ENCODE results near the gene NEAT1. TPM values are rescaled to one million over a fixed set of nuclear protein-coding genes. Genes with fewer than 3 reads are reported as not detected.

The NEAT1 gene
- total and polyA plus RNA-seq, 9 of the 15 experiments (the other 6 are each of a cell fraction or from before 2014, with no cell fraction given), result 20.1 to 389 (median 62.8) TPM

- H3K9me3 ChIP-seq (replicated peaks; ENCODE audit: control insufficient read depth, insufficient read depth, low read depth, low read length), result no peaks in the 10 kb centered on the region
- peak overlapping the region; percentile 81 for H3K4me2 ChIP-seq (ENCODE audit: insufficient read depth, low read length)
- WGBS (ENCODE audit: insufficient coverage, low coverage, missing lambda C conversion rate), result 5% methylated on average over 6 of the region's 6 CpGs
- H3K4me3 ChIP-seq, result peak overlapping the region; percentile 4
- no peaks in the 10 kb centered on the region for H3K36me3 ChIP-seq (ENCODE audit: control insufficient read depth, insufficient read depth, low read length)
- ATAC-seq (peak; percentile 46), DNase-seq (ENCODE audit: extremely low read depth in 1 of 4, low spot score in 3 of 4) (peak in 2 of 4 experiments; percentile 68 to 88), FAIRE-seq (peak; percentile 88)
- POLR2A ChIA-PET, result interaction anchor here (0.5 to 27.6 kb wide), 8 partner anchors 8 to 408 kb away, joined by 3 to 2118 read pairs (median 8); partner anchors contain the start of genes FOSL1, MALAT1 and NEAT1
- no TSS peak for BruUV-seq (replicated peaks)
- no peaks in the 10 kb centered on the region for H4K20me1 ChIP-seq (replicated peaks; ENCODE audit: control insufficient read depth, insufficient read depth, low read length)
- in situ Hi-C loops (cut with MboI) (no loop called here), intact Hi-C loops (cut with micrococcal nuclease) (no loop called here)
- CTCF ChIA-PET (ENCODE audit: low intra/inter-chr PET ratio), result interaction anchor here (1.1 kb wide), 1 partner anchor 60 kb away, joined by 4 read pairs; no protein-coding TSS in a partner anchor
- H3K9ac ChIP-seq (ENCODE audit: insufficient read depth in 1 of 2, low read depth in 2 of 2, low read length in 2 of 2), result peak overlapping the region; percentile 71 to 81
- H3K4me1 ChIP-seq (replicated peaks in 1 of 2; ENCODE audit: control insufficient read depth in 2 of 2, insufficient read depth in 2 of 2, low read length in 2 of 2), result peaks cover 76 to 80% of the 10 kb centered on the region in 2 experiments
- peak overlapping the region; percentile 86 for H2AFZ ChIP-seq (ENCODE audit: low read depth, low read length)
- H3K27me3 ChIP-seq (ENCODE audit: control insufficient read depth in 2 of 2, insufficient read depth in 2 of 2, low read length in 2 of 2), result no peaks in the 10 kb centered on the region
- peaks cover 64% of the 10 kb centered on the region for H3K79me2 ChIP-seq (ENCODE audit: control insufficient read depth, insufficient read depth, low read length)
- peak overlapping the region; percentile 84 for H3K27ac ChIP-seq (ENCODE audit: extremely low read depth, low read depth, low read length)
- peaks cover 5% of the 10 kb centered on the region for H3K9me1 ChIP-seq (ENCODE audit: control insufficient read depth, insufficient read depth, low read length)
- TF ChIP-seq IRF1 (CRISPR knock-in tag; IDR thresholded peaks at IDR 0.05; ENCODE audit: borderline replicate concordance) (no peak), PPARD (CRISPR knock-in tag; IDR thresholded peaks at IDR 0.05) (no peak), CBX1 (IDR thresholded peaks at IDR 0.05; ENCODE audit: low read depth) (no peak), PHF8 (IDR thresholded peaks at IDR 0.05; ENCODE audit: borderline replicate concordance, low read length) (peak; percentile 29; the same call in 1 of the 2 replicates), ZNF766 (CRISPR knock-in tag; conservative IDR thresholded peaks at IDR 0.05) (0 out of 2 replicates have a peak, but pooled peaks have one; percentile 45), RBM25 (IDR thresholded peaks at IDR 0.05; ENCODE audit: low read depth, low read length, severe bottlenecking) (no peak), PREB (CRISPR knock-in tag; IDR thresholded peaks at IDR 0.05) (no peak), L3MBTL2 (IDR thresholded peaks at IDR 0.05) (peak; percentile 40; the same call in 1 of the 2 replicates), HNRNPLL (IDR thresholded peaks at IDR 0.05; ENCODE audit: low read depth, low read length, poor library complexity, severe bottlenecking) (peak; percentile 92), ZNF212 (CRISPR knock-in tag; IDR thresholded peaks at IDR 0.05) (0 out of 2 replicates have a peak, but pooled peaks have one; percentile 22)
- TF ChIP-seq, protein P1, sequence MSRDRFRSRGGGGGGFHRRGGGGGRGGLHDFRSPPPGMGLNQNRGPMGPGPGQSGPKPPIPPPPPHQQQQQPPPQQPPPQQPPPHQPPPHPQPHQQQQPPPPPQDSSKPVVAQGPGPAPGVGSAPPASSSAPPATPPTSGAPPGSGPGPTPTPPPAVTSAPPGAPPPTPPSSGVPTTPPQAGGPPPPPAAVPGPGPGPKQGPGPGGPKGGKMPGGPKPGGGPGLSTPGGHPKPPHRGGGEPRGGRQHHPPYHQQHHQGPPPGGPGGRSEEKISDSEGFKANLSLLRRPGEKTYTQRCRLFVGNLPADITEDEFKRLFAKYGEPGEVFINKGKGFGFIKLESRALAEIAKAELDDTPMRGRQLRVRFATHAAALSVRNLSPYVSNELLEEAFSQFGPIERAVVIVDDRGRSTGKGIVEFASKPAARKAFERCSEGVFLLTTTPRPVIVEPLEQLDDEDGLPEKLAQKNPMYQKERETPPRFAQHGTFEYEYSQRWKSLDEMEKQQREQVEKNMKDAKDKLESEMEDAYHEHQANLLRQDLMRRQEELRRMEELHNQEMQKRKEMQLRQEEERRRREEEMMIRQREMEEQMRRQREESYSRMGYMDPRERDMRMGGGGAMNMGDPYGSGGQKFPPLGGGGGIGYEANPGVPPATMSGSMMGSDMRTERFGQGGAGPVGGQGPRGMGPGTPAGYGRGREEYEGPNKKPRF (IDR thresholded peaks at IDR 0.05; ENCODE audit: low read depth, low read length), result no peak
- TF ChIP-seq, protein P2, sequence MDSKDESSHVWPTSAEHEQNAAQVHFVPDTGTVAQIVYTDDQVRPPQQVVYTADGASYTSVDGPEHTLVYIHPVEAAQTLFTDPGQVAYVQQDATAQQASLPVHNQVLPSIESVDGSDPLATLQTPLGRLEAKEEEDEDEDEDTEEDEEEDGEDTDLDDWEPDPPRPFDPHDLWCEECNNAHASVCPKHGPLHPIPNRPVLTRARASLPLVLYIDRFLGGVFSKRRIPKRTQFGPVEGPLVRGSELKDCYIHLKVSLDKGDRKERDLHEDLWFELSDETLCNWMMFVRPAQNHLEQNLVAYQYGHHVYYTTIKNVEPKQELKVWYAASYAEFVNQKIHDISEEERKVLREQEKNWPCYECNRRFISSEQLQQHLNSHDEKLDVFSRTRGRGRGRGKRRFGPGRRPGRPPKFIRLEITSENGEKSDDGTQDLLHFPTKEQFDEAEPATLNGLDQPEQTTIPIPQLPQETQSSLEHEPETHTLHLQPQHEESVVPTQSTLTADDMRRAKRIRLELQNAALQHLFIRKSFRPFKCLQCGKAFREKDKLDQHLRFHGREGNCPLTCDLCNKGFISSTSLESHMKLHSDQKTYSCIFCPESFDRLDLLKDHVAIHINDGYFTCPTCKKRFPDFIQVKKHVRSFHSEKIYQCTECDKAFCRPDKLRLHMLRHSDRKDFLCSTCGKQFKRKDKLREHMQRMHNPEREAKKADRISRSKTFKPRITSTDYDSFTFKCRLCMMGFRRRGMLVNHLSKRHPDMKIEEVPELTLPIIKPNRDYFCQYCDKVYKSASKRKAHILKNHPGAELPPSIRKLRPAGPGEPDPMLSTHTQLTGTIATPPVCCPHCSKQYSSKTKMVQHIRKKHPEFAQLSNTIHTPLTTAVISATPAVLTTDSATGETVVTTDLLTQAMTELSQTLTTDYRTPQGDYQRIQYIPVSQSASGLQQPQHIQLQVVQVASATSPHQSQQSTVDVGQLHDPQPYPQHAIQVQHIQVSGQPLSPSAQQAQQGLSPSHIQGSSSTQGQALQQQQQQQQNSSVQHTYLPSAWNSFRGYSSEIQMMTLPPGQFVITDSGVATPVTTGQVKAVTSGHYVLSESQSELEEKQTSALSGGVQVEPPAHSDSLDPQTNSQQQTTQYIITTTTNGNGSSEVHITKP (IDR thresholded peaks at IDR 0.05; ENCODE audit: partially characterized antibody), result peak; percentile 99
These were observed 70.2 kb downstream of the NEAT1 start for GRCh38 chr11:65492637-65493366.

All from K562 (cell line).